Esophagus (tissue), 2 donors: ENCODE measurements around the gene CRYBB2. TPM values are rescaled to one million over a fixed set of nuclear protein-coding genes. Genes with fewer than 3 reads are reported as not detected.

Experiments
- H3K27ac ChIP-seq, 2 donors: one replicate each; pipeline ENCODE4 v1.5.1; 2013; ENCODE audit warnings: low read depth in 2 of 2, mild to moderate bottlenecking in 2 of 2, inconsistent platforms in 1 of 2, low read length in 1 of 2, moderate library complexity in 1 of 2
- H3K27me3 ChIP-seq, 2 donors: one replicate each; pipeline ENCODE4 v1.6.1; 2013; ENCODE audit warnings: low read length in 2 of 2, control low read depth in 1 of 2, mild to moderate bottlenecking in 1 of 2; ENCODE audit not compliant: insufficient read depth in 2 of 2, control insufficient read depth in 1 of 2
- H3K36me3 ChIP-seq, 2 donors: one replicate each; pipeline ENCODE4 v1.6.1; 2013; ENCODE audit warnings: low read length in 1 of 2; ENCODE audit not compliant: control insufficient read depth in 2 of 2, insufficient read depth in 2 of 2
- H3K4me1 ChIP-seq, 2 donors: one replicate each; pipeline ENCODE4 v1.6.1; 2013; ENCODE audit warnings: low read length in 1 of 2; ENCODE audit not compliant: control insufficient read depth in 2 of 2, insufficient read depth in 2 of 2
- H3K4me3 ChIP-seq, 2 donors: one replicate each; pipeline ENCODE4 v1.5.1; 2013; ENCODE audit warnings: low read length in 2 of 2, mild to moderate bottlenecking in 2 of 2, low read depth in 1 of 2, moderate library complexity in 1 of 2
- H3K9me3 ChIP-seq, 2 donors: one replicate each; pipeline ENCODE4 v1.6.1; 2013; ENCODE audit warnings: mild to moderate bottlenecking in 2 of 2, low read depth in 1 of 2, low read length in 1 of 2, moderate library complexity in 1 of 2; ENCODE audit not compliant: control insufficient read depth in 2 of 2, insufficient read depth in 1 of 2
- WGBS, 2 donors: extraction: QIAGEN DNeasy Blood & Tissue Kit; methylation state at CpG; one replicate each; pipeline ENCODE4 v1.1.7; 2013; 5-methylcytosine and 5-hydroxymethylcytosine counted together
- polyA plus RNA-seq, 2 donors: library from polyadenylated mRNA; stranded (reverse); fragments of 200-250 nt; gene quantifications; one replicate each; pipeline ENCODE4 v1.2.3, GENCODE V29; 2013
- donor health status: healthy with polysubstance abuse.
- donor health status: Bipolar disorder and iron deficiency.

Gene CRYBB2
- under 1 TPM; 0.18 to 0.49 TPM for polyA plus RNA-seq

GRCh38 chr22:25219211-25219689 is at the start of gene CRYBB2:
CRYBB2 (plus strand) TSS chr22:25219639; CDS start chr22:25221430, 1,791 bp downstream.
- H3K36me3 ChIP-seq, result no peaks in the 10 kb centered on the region
- no peaks in the 10 kb centered on the region for H3K27me3 ChIP-seq
- H3K27ac ChIP-seq, result no peak within 1 kb of the TSS
- no peaks in the 10 kb centered on the region for H3K4me1 ChIP-seq
- no peak within 1 kb of the TSS for H3K4me3 ChIP-seq
- H3K9me3 ChIP-seq, result no peaks in the 10 kb centered on the region
- 90% methylated on average over 19 of the region's 19 CpGs for WGBS, 2 donors

- Histone ChIP-seq H3K27me3 (no peaks in the 10 kb centered on the region), H3K9me3 (no peaks in the 10 kb centered on the region), H3K4me3 (no peak overlapping the region), H3K4me1 (peaks cover 8 to 16% of the 10 kb centered on the region in 2 donors), H3K36me3 (peaks cover 14 to 20% of the 10 kb centered on the region in 2 donors), H3K27ac (no peak overlapping the region)
- WGBS, 2 donors, result 87 to 89% methylated on average over 16 of the region's 16 CpGs
Measured at GRCh38 chr22:25170426-25170980, 48.9 kb upstream of the CRYBB2 start.

GRCh38 chr22:25172153-25172552 is 47.3 kb upstream of the CRYBB2 start:
- no peaks in the 10 kb centered on the region for H3K27me3 ChIP-seq
- H3K9me3 ChIP-seq, result no peaks in the 10 kb centered on the region
- H3K4me3 ChIP-seq, result no peak overlapping the region
- peaks cover 5 to 8% of the 10 kb centered on the region in 2 donors for H3K4me1 ChIP-seq
- WGBS, 2 donors, result 49 to 51% methylated on average over 5 of the region's 5 CpGs
- no peak overlapping the region for H3K27ac ChIP-seq
- H3K36me3 ChIP-seq, result peaks cover 14 to 20% of the 10 kb centered on the region in 2 donors

GRCh38 chr22:25174156-25174887 is 45.1 kb upstream of the CRYBB2 start:
- Histone ChIP-seq H3K4me1 (peaks cover 4 to 5% of the 10 kb centered on the region in 2 donors), H3K27me3 (no peaks in the 10 kb centered on the region), H3K4me3 (no peak overlapping the region), H3K36me3 (peaks cover 14 to 22% of the 10 kb centered on the region in 2 donors), H3K9me3 (peaks cover 0 to 2% of the 10 kb centered on the region in 2 donors), H3K27ac (no peak overlapping the region)
- 88 to 93% methylated on average over 13 of the region's 13 CpGs for WGBS, 2 donors

- Histone ChIP-seq H3K36me3 (peaks cover 14 to 23% of the 10 kb centered on the region in 2 donors), H3K27ac (no peak overlapping the region), H3K4me1 (peaks cover 0 to 5% of the 10 kb centered on the region in 2 donors), H3K9me3 (peaks cover 0 to 3% of the 10 kb centered on the region in 2 donors), H3K27me3 (no peaks in the 10 kb centered on the region), H3K4me3 (no peak overlapping the region)
- 69 to 75% methylated on average over 6 of the region's 6 CpGs for WGBS, 2 donors
Measured at GRCh38 chr22:25174888-25175411, 44.5 kb upstream of the CRYBB2 start.

GRCh38 chr22:25176175-25176574 is 43.3 kb upstream of the CRYBB2 start:
- 57 to 69% methylated on average over 6 of the region's 6 CpGs for WGBS, 2 donors
- Histone ChIP-seq H3K27me3 (no peaks in the 10 kb centered on the region), H3K36me3 (peaks cover 14 to 20% of the 10 kb centered on the region in 2 donors), H3K9me3 (peaks cover 0 to 5% of the 10 kb centered on the region in 2 donors), H3K4me3 (no peak overlapping the region), H3K27ac (peak overlapping the region; percentile 55 to 77), H3K4me1 (peaks cover 0 to 5% of the 10 kb centered on the region in 2 donors)

- Histone ChIP-seq H3K27me3 (no peaks in the 10 kb centered on the region), H3K4me1 (peaks cover 0 to 5% of the 10 kb centered on the region in 2 donors), H3K4me3 (no peak overlapping the region), H3K27ac (peak overlapping the region; percentile 26 to 62), H3K36me3 (peaks cover 14 to 20% of the 10 kb centered on the region in 2 donors), H3K9me3 (peaks cover 0 to 5% of the 10 kb centered on the region in 2 donors)
- WGBS, 2 donors, result 55 to 66% methylated on average over 3 of the region's 3 CpGs
Measured at GRCh38 chr22:25176799-25177198, 42.6 kb upstream of the CRYBB2 start.

- H3K27ac ChIP-seq, result no peak overlapping the region
- WGBS, 2 donors, result 92 to 93% methylated on average over 13 of the region's 13 CpGs
- no peak overlapping the region for H3K4me3 ChIP-seq
- H3K4me1 ChIP-seq, result peaks cover 0 to 5% of the 10 kb centered on the region in 2 donors
- H3K27me3 ChIP-seq, result no peaks in the 10 kb centered on the region
- H3K36me3 ChIP-seq, result peaks cover 14 to 20% of the 10 kb centered on the region in 2 donors
- H3K9me3 ChIP-seq, result peaks cover 0 to 5% of the 10 kb centered on the region in 2 donors
Measured at GRCh38 chr22:25177226-25177625, 42.2 kb upstream of the CRYBB2 start.

GRCh38 chr22:25177895-25178294 is 41.5 kb upstream of the CRYBB2 start:
- Histone ChIP-seq H3K27ac (no peak overlapping the region), H3K27me3 (no peaks in the 10 kb centered on the region), H3K36me3 (peaks cover 14 to 24% of the 10 kb centered on the region in 2 donors), H3K4me3 (no peak overlapping the region), H3K4me1 (peaks cover 0 to 5% of the 10 kb centered on the region in 2 donors), H3K9me3 (peaks cover 0 to 5% of the 10 kb centered on the region in 2 donors)
- WGBS, 2 donors, result 86 to 87% methylated on average over 9 of the region's 9 CpGs
